Inferior parietal cortex (tissue), 1 donor: ENCODE results near the gene HPCAL1.
"Not testable (repeated sequence)": the region's sequence is repeated elsewhere in the genome, so short reads cannot be mapped to it uniquely, and the experiment has no call there.

ENCODE experiments used
- DNase-seq: peaks from one replicate; pipeline ENCODE4 v3.0.0-alpha.2; 2016; ENCODE audit errors: extremely low spot score

The HPCAL1 gene

GRCh38 chr2:10284108-10284870, 18.4 kb upstream of the HPCAL1 start:
- peak; percentile 69 for DNase-seq

GRCh38 chr2:10285191-10285555, 17.5 kb upstream of the HPCAL1 start:
- DNase-seq: no peak

- peak; percentile 83 for DNase-seq
These were observed 17.0 kb upstream of the HPCAL1 start for GRCh38 chr2:10285556-10286198.

GRCh38 chr2:10286216-10287037, 16.3 kb upstream of the HPCAL1 start:
- no peak for DNase-seq

- no peak for DNase-seq
These were observed 14.9 kb upstream of the HPCAL1 start for GRCh38 chr2:10287761-10288160.

GRCh38 chr2:10288606-10289005, 14.1 kb upstream of the HPCAL1 start:
- no peak for DNase-seq

- no peak for DNase-seq
These were observed 13.4 kb upstream of the HPCAL1 start for GRCh38 chr2:10289352-10289751.

GRCh38 chr2:10289891-10290290, 12.8 kb upstream of the HPCAL1 start:
- no peak for DNase-seq

- not testable (repeated sequence) for DNase-seq
These were observed 11.3 kb upstream of the HPCAL1 start for GRCh38 chr2:10291376-10291775.

GRCh38 chr2:10292033-10292432, 10.7 kb upstream of the HPCAL1 start:
- DNase-seq: no peak

- DNase-seq: no peak
These were observed 9.1 kb upstream of the HPCAL1 start for GRCh38 chr2:10293603-10294002.

- no peak for DNase-seq
These were observed 8.6 kb upstream of the HPCAL1 start for GRCh38 chr2:10294077-10294476.

GRCh38 chr2:10295649-10296048, 7.1 kb upstream of the HPCAL1 start:
- DNase-seq: not testable (repeated sequence)

GRCh38 chr2:10296142-10296541, 6.6 kb upstream of the HPCAL1 start:
- DNase-seq: no peak

GRCh38 chr2:10297191-10297830, 5.4 kb upstream of the HPCAL1 start:
- DNase-seq: no peak

GRCh38 chr2:10297959-10298531, 4.7 kb upstream of the HPCAL1 start:
- DNase-seq: no peak

GRCh38 chr2:10298777-10299176, 3.9 kb upstream of the HPCAL1 start:
- not testable (repeated sequence) for DNase-seq

- DNase-seq: no peak
These were observed 2.3 kb upstream of the HPCAL1 start for GRCh38 chr2:10300328-10300920.

- no peak for DNase-seq
These were observed 1.4 kb upstream of the HPCAL1 start for GRCh38 chr2:10300997-10301940.

- no peak for DNase-seq
These were observed 694 bp upstream of the HPCAL1 start for GRCh38 chr2:10301941-10302478.
